Ramos (cell line): ENCODE measurements around the gene GRIN2C.

ENCODE experiments used
- in situ Hi-C: fragments of 300-500 bp; cut with MboI; formaldehyde crosslinking; loops from one replicate; pipeline ENCODE4 v1.14.3; 2022; ENCODE audit warnings: low sequenced_read_pairs; ENCODE audit not compliant: unreplicated experiment

The GRIN2C gene

DNA sequence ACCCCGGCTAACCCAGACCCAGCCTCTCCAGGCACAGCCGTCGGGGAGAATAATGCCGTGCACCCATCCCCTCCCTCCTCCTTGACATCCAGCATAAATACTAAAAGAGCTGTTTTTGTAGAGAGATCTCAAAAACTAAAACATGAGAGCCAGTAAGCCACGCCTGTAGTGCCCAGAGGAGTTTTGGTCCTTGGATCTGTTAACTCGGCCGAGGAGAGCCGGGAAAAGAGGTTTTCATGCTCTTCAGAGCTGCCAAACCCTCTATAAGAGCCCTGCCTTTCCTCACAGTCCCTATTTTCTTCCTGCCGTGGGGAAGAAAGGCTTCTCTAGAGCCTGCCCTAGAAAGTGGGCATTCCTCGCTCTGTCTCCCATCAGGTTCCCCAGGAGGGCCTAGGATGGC is 53.4 kb downstream of the GRIN2C start:
- in situ Hi-C loops, result no loop called here

- in situ Hi-C loops, result no loop called here
These were observed 54.1 kb downstream of the GRIN2C start for GRCh38 chr17:74805591-74805991.

- in situ Hi-C loops, result no loop called here
These were observed 55.0 kb downstream of the GRIN2C start for GRCh38 chr17:74804683-74805082.

DNA sequence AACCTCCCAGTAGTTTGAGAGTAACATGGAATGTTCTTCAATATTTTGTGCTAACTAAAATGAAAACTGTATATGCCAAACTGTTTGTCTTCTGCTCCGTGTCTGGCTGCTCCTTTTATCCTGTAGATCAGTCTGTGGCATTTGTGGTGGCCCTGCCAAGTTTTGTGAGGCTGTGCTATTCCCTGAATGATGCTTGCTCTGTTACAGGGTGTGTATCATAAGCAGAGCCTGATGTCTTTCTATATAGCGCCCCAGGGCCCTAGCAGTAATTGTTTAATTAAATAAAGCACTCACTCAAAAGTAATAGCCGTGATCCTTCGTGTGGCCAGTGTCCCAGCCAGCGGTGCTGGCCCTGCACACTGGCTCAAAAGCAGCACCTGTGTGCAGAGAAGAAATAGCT is 55.7 kb downstream of the GRIN2C start:
- in situ Hi-C loops, result no loop called here

- in situ Hi-C loops, result no loop called here
These were observed 56.2 kb downstream of the GRIN2C start for GRCh38 chr17:74803388-74803930.

DNA sequence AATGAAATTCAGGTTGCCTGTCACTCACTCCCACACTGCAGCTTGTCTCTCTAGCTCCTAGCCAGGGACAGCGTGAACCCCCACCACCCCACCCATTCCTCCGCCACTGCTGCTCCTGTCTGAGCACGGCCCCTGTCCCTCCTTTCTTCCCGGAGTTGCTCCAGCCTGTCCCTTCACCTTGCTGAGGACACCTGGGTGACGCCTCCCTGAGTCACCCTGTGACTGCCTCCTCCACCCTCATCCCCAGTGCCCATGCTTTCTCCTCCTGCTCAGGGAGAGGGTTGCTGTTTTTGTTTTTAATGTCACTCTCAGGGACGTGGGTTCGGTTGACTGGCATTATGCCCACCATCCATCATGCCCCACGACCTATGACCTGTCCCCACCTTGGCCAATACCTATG is 57.8 kb downstream of the GRIN2C start:
- in situ Hi-C loops, result no loop called here

GRCh38 chr17:74800531-74800930 is 59.2 kb downstream of the GRIN2C start:
- in situ Hi-C loops, result no loop called here

GRCh38 chr17:74799097-74799496 is 60.6 kb downstream of the GRIN2C start:
- in situ Hi-C loops, result no loop called here

DNA sequence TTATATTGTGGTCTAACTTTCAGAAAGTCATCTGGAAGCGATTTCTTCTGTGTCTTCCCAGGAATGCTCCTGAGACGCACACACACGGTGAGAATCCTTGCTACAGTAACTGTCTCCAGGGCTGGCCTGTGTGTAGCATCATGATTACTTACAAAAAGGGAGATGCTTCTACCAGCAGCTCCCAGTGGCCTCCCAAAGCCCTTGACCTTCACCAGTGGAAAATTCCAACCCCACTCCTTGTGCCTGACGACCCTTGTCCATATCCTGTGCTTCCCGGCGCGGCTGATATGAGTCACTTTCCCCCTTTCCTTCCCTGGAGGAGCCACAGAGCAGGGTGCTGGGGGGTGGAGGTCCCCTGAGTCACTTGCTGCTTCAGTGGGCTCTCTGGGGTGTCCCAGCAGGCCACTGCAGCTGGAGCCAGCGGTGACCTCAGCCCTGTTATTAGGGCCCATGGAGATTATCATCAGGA is 61.4 kb downstream of the GRIN2C start:
- in situ Hi-C loops, result no loop called here

DNA sequence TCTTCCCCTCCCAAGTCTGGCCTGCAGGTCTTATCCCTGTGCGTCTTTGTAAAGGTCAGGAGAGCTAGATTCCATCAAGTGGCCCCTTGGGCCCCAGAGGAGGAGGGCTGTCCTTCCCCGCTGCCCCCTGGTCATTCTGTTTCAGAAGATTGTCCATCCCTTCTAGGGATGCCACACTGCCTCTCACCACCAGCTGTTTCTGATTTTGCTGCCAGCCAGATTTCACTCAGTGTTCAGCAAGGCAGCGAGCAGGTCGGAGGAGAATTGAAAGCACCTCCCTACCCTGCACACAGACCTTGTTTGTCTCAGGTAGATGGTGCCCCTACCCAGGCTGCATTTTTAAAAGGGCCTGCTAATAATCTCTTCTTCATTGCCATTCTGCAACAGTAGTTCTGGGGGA is 61.9 kb downstream of the GRIN2C start:
- in situ Hi-C loops, result no loop called here

- in situ Hi-C loops, result no loop called here
These were observed 62.8 kb downstream of the GRIN2C start for GRCh38 chr17:74796866-74797265.

GRCh38 chr17:74796211-74796610 is 63.5 kb downstream of the GRIN2C start:
- in situ Hi-C loops, result no loop called here

GRCh38 chr17:74795327-74796020 is 64.2 kb downstream of the GRIN2C start:
- in situ Hi-C loops, result no loop called here

GRCh38 chr17:74792586-74793105 is 67.0 kb downstream of the GRIN2C start:
- in situ Hi-C loops, result loop anchor here (5.0 kb wide), 1 partner anchor 75 kb away; no protein-coding TSS in a partner anchor
